HepG2 (cell line): ENCODE results near the gene DNMT3B. TPM values are rescaled to one million over a fixed set of nuclear protein-coding genes. Genes with fewer than 3 reads are reported as not detected.

Source experiments
- ASH2L ChIP-seq: fragments of 300-600, 200-600 bp; sonication (generic); IDR thresholded peaks from 2 replicates; pipeline ENCODE4 v1.7.0; 2017; ENCODE audit warnings: low read depth, mild to moderate bottlenecking, moderate library complexity, mixed read lengths, low read length; ENCODE audit not compliant: insufficient read length
- ATF2 ChIP-seq: sonication (generic); formaldehyde crosslinking; IDR thresholded peaks from 2 replicates; pipeline ENCODE4 v1.4.0; 2020; ENCODE audit warnings: missing genetic modification reagents
- JUND ChIP-seq: sonication (generic); formaldehyde crosslinking; IDR thresholded peaks from 2 replicates; pipeline ENCODE4 v1.8.0; 2022; ENCODE audit warnings: mild to moderate bottlenecking, missing genetic modification reagents
- LCORL ChIP-seq, 2 experiments: fragments of 450-650 bp in 1 of 2; sonication (generic) in 1 of 2; formaldehyde crosslinking in 1 of 2; IDR thresholded peaks; 2 replicates each; pipeline versions ENCODE4 v1.5.0 to v1.6.1; 2017 to 2020; ENCODE audit warnings: antibody characterized with exemption in 1 of 2, missing genetic modification reagents in 1 of 2
- MLX ChIP-seq: IDR thresholded peaks from 2 replicates; pipeline ENCODE4 v1.6.1; 2016
- NR1H2 ChIP-seq: sonication (generic); formaldehyde crosslinking; IDR thresholded peaks from 2 replicates; pipeline ENCODE4 v1.8.1; 2022; ENCODE audit warnings: low read depth, missing genetic modification reagents, borderline replicate concordance
- TMF1 ChIP-seq: sonication (generic); formaldehyde crosslinking; IDR thresholded peaks from 2 replicates; pipeline ENCODE4 v1.8.1; 2022; ENCODE audit warnings: low read depth, missing genetic modification reagents
- TP53 ChIP-seq: sonication (generic); formaldehyde crosslinking; conservative IDR thresholded peaks from 2 replicates; pipeline ENCODE4 v1.4.0; 2020; ENCODE audit warnings: missing genetic modification reagents
- ZMYM4 ChIP-seq: sonication (generic); formaldehyde crosslinking; IDR thresholded peaks from 2 replicates; pipeline ENCODE4 v1.8.1; 2023; ENCODE audit warnings: mild to moderate bottlenecking, missing genetic modification reagents
- ZNF446 ChIP-seq: sonication (generic); formaldehyde crosslinking; IDR thresholded peaks from 2 replicates; pipeline ENCODE4 v1.5.0; 2020; ENCODE audit warnings: mild to moderate bottlenecking, missing genetic modification reagents
- ZNF543 ChIP-seq: sonication (generic); formaldehyde crosslinking; IDR thresholded peaks from 2 replicates; pipeline ENCODE4 v1.4.0; 2020; ENCODE audit warnings: mild to moderate bottlenecking, missing genetic modification reagents
- ZNF841 ChIP-seq: sonication (generic); formaldehyde crosslinking; IDR thresholded peaks from 2 replicates; pipeline ENCODE4 v1.8.1; 2023; ENCODE audit warnings: missing genetic modification reagents, borderline replicate concordance
- ZNF878 ChIP-seq: sonication (generic); formaldehyde crosslinking; IDR thresholded peaks from 2 replicates; pipeline ENCODE4 v1.8.1; 2023; ENCODE audit warnings: mild to moderate bottlenecking, missing genetic modification reagents, moderate library complexity
- polyA plus RNA-seq, 8 experiments: library from polyadenylated mRNA; depleted of rRNA in 3 of 8; stranded (reverse) in 7 of 8; unstranded in 1 of 8; fragments of >200 nt; fragmentation: Illumina TruSeq in 4 of 8; extraction: Trizol in 4 of 8; gene quantifications; 2 replicates each; pipeline versions ENCODE4 v1.2.1 to v1.2.3, GENCODE V29; 2011 to 2016; ENCODE audit warnings: low read depth in 4 of 8, missing spikeins in 1 of 8, mixed read lengths in 1 of 8; ENCODE audit not compliant: insufficient read depth in 1 of 8
- total RNA-seq, 5 experiments: library from RNA; depleted of rRNA; stranded (reverse); fragments of >200 nt; fragmentation: Illumina TruSeq; extraction: Trizol; gene quantifications; 2 replicates each; pipeline ENCODE4 v1.2.3, GENCODE V29; 2016; ENCODE audit warnings: low read depth in 1 of 5
- TF ChIP-seq, protein P1 (sequence below): sonication (generic); formaldehyde crosslinking; IDR thresholded peaks from 2 replicates; pipeline ENCODE4 v1.8.0; 2022; ENCODE audit warnings: mild to moderate bottlenecking, missing genetic modification reagents

DNMT3B gene
- total and polyA plus RNA-seq, 2 of the 13 experiments (the other 11 are each of a cell fraction or from before 2014, with no cell fraction given), result 3.8 to 13.9 TPM

DNA sequence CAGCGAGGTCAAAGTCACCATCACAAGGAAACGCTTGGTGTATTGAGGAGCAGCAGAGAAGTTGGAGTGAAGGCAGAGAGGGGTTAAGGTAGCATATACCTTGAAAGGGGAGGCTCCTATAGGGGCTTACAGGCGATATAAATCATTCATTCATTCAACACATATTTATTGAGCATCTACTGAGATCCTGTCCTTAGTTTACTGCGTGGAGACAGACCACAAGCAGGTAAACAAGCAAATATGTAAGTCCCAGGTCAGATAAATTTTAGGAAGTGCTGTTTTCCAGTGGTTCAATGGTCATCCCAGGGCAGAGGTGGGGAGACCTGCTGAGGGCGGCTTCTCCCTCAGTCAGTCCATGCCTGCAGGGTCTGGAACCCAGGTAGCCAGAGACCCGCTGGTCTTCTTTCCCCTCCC, 761 bp upstream of the DNMT3B start (continued):
- no peak for TF ChIP-seq TP53 (CRISPR knock-in tag)
- no peak for TF ChIP-seq ASH2L
- no peak for TF ChIP-seq ZNF446 (CRISPR knock-in tag)
- no peak for TF ChIP-seq ZNF841 (CRISPR knock-in tag)
- TF ChIP-seq LCORL (IDR thresholded peaks at IDR 0.05), result no peak
- no peak; the same call in 1 of the 2 replicates for TF ChIP-seq LCORL (CRISPR knock-in tag; IDR thresholded peaks at IDR 0.05)
- no peak for TF ChIP-seq ATF2 (CRISPR knock-in tag)
- TF ChIP-seq MLX, result no peak
- TF ChIP-seq ZNF543, result no peak
- TF ChIP-seq, protein P1, sequence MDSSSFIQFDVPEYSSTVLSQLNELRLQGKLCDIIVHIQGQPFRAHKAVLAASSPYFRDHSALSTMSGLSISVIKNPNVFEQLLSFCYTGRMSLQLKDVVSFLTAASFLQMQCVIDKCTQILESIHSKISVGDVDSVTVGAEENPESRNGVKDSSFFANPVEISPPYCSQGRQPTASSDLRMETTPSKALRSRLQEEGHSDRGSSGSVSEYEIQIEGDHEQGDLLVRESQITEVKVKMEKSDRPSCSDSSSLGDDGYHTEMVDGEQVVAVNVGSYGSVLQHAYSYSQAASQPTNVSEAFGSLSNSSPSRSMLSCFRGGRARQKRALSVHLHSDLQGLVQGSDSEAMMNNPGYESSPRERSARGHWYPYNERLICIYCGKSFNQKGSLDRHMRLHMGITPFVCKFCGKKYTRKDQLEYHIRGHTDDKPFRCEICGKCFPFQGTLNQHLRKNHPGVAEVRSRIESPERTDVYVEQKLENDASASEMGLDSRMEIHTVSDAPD, result no peak
- no peak for TF ChIP-seq NR1H2
- TF ChIP-seq TMF1, result no peak
- no peak for TF ChIP-seq ZNF878
- no peak for TF ChIP-seq JUND (CRISPR knock-in tag)
- no peak for TF ChIP-seq ZMYM4 (CRISPR knock-in tag)
